GM12864 (cell line): ENCODE measurements around the gene NPC1.
"Not testable (repeated sequence)": the region's sequence is repeated elsewhere in the genome, so short reads cannot be mapped to it uniquely, and the experiment has no call there.

Experiments
- DNase-seq: peaks from one replicate; pipeline ENCODE4 v3.0.0-alpha.2; 2011; ENCODE audit warnings: low read depth
- H3K4me3 ChIP-seq: 2 replicates; pipeline ENCODE4 v1.5.1; 2011; ENCODE audit warnings: mild to moderate bottlenecking, low read depth, low read length, control low read depth
- TF ChIP-seq, protein P1 (sequence below): IDR thresholded peaks from 2 replicates; pipeline ENCODE4 v1.5.1; 2011; ENCODE audit warnings: low read depth, mild to moderate bottlenecking, moderate library complexity, low read length, control low read depth, inconsistent platforms; ENCODE audit errors: missing control alignments

The NPC1 gene

DNA sequence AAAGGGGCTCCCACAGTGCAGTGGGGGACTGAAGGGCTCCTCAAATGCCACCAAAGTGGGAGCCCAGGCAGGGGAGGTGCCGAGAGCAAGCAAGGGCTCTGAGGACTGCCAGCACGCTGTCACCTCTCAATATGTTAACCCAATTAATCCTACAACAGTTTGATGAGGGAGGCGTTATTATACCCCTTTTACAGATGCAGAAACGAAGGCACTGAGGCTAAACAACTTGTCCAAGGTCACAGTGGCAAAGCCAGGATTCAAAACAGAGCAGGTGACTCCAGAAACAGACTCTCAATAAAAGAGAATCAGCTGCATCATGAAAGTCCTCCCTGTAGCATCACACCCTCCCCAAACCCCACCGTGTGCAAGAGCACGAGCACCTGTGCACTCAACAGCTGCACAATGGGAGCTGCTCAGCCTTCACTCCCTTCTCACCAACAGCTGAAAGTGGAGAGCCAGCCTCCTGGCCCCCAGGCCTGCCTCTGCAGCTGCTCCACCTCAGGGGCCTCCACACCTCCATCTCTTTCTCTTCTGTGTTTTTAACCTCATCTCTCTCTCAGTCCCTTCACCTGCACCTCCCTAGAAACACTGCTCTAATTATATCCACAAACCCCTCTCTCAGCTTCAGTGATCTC is 8.1 kb downstream of the NPC1 start:
- no peak overlapping the region for H3K4me3 ChIP-seq

DNA sequence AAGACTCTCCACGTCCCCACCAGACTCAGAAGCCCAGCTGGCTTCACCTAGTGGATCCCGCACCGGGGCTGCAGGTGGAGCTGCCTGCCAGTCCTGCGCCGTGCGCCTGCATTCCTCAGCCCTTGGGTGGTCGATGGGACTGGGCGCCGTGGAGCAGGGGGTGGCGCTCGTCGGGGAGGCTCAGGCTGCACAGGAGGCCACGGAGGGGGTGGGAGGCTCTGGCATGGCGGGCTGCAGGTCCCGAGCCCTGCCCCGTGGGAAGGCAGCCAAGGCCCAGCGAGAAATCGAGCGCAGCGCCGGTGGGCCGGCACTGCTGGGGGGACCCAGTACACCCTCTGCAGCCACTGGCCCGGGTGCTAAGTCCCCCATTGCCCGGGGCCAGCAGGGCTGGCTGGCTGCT is 8.8 kb downstream of the NPC1 start:
- not testable (repeated sequence) for DNase-seq, H3K4me3 ChIP-seq

More for the DNA sequence above, 8.1 kb downstream of the NPC1 start:
- no peak for DNase-seq
- TF ChIP-seq, protein P1, sequence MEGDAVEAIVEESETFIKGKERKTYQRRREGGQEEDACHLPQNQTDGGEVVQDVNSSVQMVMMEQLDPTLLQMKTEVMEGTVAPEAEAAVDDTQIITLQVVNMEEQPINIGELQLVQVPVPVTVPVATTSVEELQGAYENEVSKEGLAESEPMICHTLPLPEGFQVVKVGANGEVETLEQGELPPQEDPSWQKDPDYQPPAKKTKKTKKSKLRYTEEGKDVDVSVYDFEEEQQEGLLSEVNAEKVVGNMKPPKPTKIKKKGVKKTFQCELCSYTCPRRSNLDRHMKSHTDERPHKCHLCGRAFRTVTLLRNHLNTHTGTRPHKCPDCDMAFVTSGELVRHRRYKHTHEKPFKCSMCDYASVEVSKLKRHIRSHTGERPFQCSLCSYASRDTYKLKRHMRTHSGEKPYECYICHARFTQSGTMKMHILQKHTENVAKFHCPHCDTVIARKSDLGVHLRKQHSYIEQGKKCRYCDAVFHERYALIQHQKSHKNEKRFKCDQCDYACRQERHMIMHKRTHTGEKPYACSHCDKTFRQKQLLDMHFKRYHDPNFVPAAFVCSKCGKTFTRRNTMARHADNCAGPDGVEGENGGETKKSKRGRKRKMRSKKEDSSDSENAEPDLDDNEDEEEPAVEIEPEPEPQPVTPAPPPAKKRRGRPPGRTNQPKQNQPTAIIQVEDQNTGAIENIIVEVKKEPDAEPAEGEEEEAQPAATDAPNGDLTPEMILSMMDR: no peak

DNA sequence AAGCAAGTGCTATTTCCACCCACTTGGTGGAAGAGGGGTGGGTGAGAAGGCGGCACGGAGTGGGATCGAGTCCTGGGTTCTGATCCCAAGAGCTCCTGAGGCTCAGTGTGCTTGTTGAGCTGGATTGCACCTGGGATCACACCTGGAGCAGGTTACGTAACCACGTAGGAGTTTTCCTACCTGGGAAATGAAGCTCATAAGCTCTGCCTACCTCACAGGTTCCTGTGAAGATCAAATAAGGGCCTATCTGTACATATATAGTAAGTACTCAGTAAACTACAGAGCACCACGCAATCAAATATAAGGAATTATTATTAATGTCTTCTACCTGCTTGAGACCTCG is 11.0 kb downstream of the NPC1 start:
- TF ChIP-seq, protein P1: no peak
- DNase-seq: no peak
- H3K4me3 ChIP-seq: no peak overlapping the region

DNA sequence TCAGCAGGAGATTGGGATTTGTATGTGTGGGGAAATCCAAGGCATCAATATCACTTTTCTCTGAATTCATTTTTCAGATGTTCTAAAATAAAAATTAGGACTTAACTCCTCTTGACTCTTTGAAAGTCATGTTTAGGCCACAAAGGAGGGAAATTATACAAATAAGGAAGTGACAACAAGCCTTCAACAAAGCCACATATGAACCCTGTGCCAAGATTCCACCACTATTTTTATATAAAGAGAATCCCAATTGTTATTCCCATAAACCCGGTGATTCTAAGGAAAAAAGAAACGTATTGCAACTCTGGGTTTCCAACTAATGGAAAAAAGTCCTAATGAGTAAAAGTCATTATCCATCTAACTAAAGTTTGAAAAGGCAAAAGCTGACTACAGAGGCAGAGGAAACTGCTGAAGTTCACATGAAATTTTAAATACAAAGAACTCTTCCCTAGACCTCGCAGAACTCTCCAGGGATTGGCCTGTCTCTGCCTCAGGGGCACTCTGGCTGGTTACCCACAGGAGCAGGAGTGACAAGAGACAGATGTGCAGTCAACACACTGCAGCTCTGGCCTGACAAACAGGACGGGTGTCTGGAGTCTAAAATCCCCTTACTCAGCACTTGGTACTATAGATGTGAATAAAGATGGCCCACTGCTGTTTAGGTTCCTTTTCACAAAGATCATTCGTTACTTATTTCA is 11.5 kb downstream of the NPC1 start:
- no peak for DNase-seq
- H3K4me3 ChIP-seq: no peak overlapping the region
- TF ChIP-seq, protein P1: no peak

DNA sequence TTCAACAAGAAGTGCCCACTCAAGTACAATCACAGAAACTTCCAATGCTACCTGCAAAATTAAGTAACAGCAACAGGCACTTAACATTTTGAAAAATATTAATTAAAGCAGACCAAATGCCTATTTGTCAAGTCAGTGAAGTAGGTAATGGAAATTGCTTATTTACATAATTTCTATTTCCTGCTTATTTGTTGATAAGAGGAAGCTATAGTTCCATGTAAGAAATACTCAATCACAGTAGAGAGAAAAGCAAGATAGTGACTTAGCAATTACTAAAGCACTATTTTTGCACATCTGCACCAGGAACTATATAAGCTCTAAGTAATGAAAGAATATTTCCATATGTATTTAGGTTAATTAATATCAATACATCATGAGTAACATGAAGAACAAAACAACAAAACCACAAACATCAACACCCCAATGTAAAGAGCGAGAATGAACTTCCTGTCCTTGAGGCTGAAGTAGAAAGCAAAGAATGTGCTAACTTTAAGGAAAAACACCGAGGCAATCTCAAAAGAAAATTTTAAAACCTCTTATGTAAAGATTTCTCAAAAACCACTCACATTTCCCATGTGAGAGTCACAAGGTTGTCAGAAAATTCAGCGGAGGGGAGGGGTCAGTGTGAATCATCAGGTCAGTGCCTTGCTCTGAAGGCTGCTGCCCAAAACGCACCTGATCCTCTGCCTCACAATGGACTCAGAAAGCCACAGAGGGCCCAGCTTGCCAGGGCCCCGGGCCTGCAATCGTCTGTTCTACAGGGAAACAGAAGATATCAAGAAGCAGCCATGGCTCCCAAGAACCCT is 12.5 kb downstream of the NPC1 start:
- TF ChIP-seq, protein P1: no peak
- H3K4me3 ChIP-seq: no peak overlapping the region
- no peak for DNase-seq

DNA sequence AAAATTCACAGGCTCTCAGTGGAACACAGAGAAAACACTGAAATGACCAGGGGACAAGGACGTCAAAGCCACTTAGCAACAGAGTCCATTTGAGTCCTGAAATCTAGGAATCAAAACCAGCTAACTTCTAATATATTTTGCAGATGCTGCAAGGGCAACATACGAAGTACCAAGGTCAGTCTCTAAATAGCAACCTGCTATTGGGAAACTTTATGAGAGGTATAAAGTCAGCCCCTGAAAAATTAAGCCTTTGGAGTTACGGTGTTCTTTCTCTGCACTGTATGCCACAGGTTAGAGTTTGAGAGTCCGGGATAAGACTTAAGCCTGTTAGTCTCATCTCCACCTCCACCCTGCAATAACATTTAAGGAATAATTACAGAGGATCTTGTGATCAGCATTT is 13.3 kb downstream of the NPC1 start:
- DNase-seq: no peak
- no peak overlapping the region for H3K4me3 ChIP-seq
- TF ChIP-seq, protein P1: no peak

DNA sequence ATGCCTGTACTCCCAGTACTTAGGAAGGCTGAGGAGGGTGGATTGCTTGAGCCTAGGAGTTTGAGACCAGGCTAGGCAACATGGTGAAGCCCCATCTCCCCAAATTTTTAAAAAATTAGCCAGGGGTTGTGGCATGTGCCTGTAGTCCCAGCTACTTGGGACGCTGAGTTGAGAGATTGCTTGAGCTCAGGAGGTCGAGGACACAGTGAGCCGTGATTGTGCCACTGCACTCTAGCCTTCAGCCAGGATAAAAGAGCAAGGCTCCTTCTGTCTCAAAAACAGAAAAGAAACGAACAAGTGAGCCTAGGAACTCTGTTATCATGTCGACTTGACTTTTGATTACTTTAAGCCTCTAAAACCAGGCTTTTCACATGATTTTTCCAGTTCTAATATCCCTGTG is 13.7 kb downstream of the NPC1 start:
- no peak for DNase-seq
- H3K4me3 ChIP-seq: no peak overlapping the region
- TF ChIP-seq, protein P1: no peak
